Fibroblast of lung (primary cell): ENCODE measurements around the gene KIF25.

Experiments used
- EZH2 ChIP-seq: IDR thresholded peaks from 2 replicates; pipeline ENCODE4 v1.5.1; 2012; ENCODE audit warnings: low read length, control low read depth, mild to moderate bottlenecking; ENCODE audit errors: missing control alignments
- TF ChIP-seq, protein P1 (sequence below), 2 donors: IDR thresholded peaks in 1 of 2; conservative IDR thresholded peaks in 1 of 2; 1 replicate in 1 of 2; 2 replicates in 1 of 2; pipeline ENCODE4 v1.5.1; 2011 to 2012; ENCODE audit warnings: low read length in 2 of 2, control low read depth in 1 of 2, inconsistent platforms in 1 of 2, low read depth in 1 of 2, mild to moderate bottlenecking in 1 of 2

DNA sequence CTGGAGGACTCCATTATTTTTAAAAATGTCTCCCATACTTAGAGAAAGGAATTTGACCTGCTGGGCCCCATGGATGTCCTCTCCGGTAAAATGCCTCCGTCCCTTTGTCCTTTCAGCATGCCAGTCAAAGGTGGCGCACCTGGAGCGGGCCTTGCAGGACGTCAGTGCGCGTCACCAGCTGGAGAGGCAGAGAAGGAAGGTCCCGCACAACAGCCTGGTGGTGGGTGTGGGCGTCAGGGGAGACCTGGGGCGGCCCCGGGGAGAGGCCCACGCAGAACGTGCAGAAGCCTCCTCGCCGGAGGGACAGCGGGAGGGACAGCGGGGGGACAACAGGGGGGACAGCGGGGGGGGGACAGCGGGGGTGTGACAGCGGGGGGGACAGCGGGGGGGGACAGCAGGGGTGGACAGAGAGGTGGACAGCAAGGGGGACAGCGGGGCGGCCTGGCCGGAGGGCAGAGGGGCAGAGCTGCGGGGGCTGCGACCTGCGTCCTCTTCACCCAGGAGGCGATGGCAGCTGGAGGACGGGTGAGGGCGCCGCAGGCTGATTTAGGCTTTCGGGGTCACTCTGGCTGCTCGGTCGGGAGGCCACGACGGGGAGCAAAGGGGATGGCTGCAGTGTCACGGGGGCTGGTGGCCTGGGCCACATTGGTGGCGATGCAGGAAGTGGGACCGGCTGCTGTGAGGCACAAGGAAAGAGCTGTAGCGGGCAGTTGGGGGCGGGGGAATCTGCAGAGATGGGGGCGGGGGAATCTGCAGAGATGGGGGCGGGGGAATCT lies 859 bp upstream of the KIF25 start:
- TF ChIP-seq, protein P1, sequence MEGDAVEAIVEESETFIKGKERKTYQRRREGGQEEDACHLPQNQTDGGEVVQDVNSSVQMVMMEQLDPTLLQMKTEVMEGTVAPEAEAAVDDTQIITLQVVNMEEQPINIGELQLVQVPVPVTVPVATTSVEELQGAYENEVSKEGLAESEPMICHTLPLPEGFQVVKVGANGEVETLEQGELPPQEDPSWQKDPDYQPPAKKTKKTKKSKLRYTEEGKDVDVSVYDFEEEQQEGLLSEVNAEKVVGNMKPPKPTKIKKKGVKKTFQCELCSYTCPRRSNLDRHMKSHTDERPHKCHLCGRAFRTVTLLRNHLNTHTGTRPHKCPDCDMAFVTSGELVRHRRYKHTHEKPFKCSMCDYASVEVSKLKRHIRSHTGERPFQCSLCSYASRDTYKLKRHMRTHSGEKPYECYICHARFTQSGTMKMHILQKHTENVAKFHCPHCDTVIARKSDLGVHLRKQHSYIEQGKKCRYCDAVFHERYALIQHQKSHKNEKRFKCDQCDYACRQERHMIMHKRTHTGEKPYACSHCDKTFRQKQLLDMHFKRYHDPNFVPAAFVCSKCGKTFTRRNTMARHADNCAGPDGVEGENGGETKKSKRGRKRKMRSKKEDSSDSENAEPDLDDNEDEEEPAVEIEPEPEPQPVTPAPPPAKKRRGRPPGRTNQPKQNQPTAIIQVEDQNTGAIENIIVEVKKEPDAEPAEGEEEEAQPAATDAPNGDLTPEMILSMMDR (conservative IDR thresholded peaks at IDR 0.05 in 1 of 2, IDR thresholded peaks at IDR 0.05 in 1 of 2; ENCODE audit: low read depth in 1 of 2, low read length in 2 of 2): no peak
- TF ChIP-seq EZH2: no peak
